Endothelial cell of umbilical vein (primary cell): ENCODE results near the gene NECTIN2. TPM values are rescaled to one million over a fixed set of nuclear protein-coding genes. Genes with fewer than 3 reads are reported as not detected.
A peak's percentile ranks its signal among the peaks of the same experiment; 100 is the strongest.

Experiments used
- BruUV-seq: library from RNA; stranded (reverse); fragments of 400-500 nt; replicated peaks from 2 replicates; lab custom pipeline; 2021; lab: Mats Ljungman, UMichigan
- CTCF ChIA-PET: fragments of 300-600, 350-600 bp; sonication (Branson Sonifier 250); formaldehyde crosslinking; loops from one replicate; lab custom pipeline; 2021; ENCODE audit warnings: antibody characterized with exemption, inconsistent platforms; lab: Charles Lee
- POLR2A ChIA-PET: fragments of 300-600, 350-600 bp; sonication (Branson Sonifier 250); formaldehyde crosslinking; loops from one replicate; lab custom pipeline; 2021; ENCODE audit warnings: antibody characterized with exemption, inconsistent platforms; lab: Charles Lee
- DNase-seq: peaks from one replicate; pipeline ENCODE4 v3.0.0-alpha.2; 2011; ENCODE audit warnings: low read depth, low spot score
- FAIRE-seq: peaks from 2 replicates; lab custom pipeline; 2011; peaks lifted over from hg19 to GRCh38; lab: Jason Lieb, UNC
- H2AFZ ChIP-seq: 2 replicates; pipeline ENCODE4 v1.6.0; 2012; ENCODE audit warnings: low read depth, low read length, control low read depth, inconsistent platforms
- H3K27ac ChIP-seq: 2 replicates; pipeline ENCODE4 v1.5.1; 2011; ENCODE audit warnings: low read depth, mild to moderate bottlenecking, control low read depth, low read length, moderate library complexity; ENCODE audit not compliant: insufficient read depth
- H3K27me3 ChIP-seq, 2 experiments: 2 replicates each; pipeline versions ENCODE4 v1.6.0 to v1.6.1; 2011; ENCODE audit warnings: low read length in 2 of 2, mixed read lengths in 1 of 2; ENCODE audit not compliant: control insufficient read depth in 2 of 2, insufficient read depth in 2 of 2
- H3K36me3 ChIP-seq, 2 experiments: 2 replicates in 1 of 2; 3 replicates in 1 of 2; pipeline ENCODE4 v1.5.1; 2011; ENCODE audit warnings: low read length in 2 of 2, mild to moderate bottlenecking in 1 of 2, moderate library complexity in 1 of 2; ENCODE audit not compliant: control insufficient read depth in 2 of 2, insufficient read depth in 2 of 2; ENCODE audit errors: extremely low read depth in 1 of 2
- H3K4me1 ChIP-seq: 3 replicates; pipeline ENCODE4 v1.5.1; 2011; ENCODE audit warnings: mild to moderate bottlenecking, low read length; ENCODE audit not compliant: control insufficient read depth, insufficient read depth; ENCODE audit errors: extremely low read depth
- H3K4me2 ChIP-seq: 2 replicates; pipeline ENCODE4 v1.6.1; 2011; ENCODE audit warnings: low read length, control low read depth, mixed read lengths; ENCODE audit not compliant: insufficient read depth
- H3K4me3 ChIP-seq, 3 experiments: fragments of 200-600 bp in 1 of 3; sonication (generic), shearing (Covaris generic) in 1 of 3; replicated peaks in 1 of 3; 2 replicates each; pipeline ENCODE4 v1.5.1; 2011 to 2016; ENCODE audit warnings: control low read depth in 3 of 3, low read length in 3 of 3, mild to moderate bottlenecking in 2 of 3, inconsistent platforms in 1 of 3, low read depth in 1 of 3, moderate library complexity in 1 of 3; ENCODE audit not compliant: insufficient read depth in 1 of 3
- H3K79me2 ChIP-seq: 2 replicates; pipeline ENCODE4 v1.6.0; 2012; ENCODE audit warnings: low read length, inconsistent platforms; ENCODE audit not compliant: control insufficient read depth, insufficient read depth
- H3K9ac ChIP-seq: replicated peaks from 2 replicates; pipeline ENCODE3; 2011; ENCODE audit warnings: low read length, control low read depth; ENCODE audit not compliant: insufficient read depth; ENCODE audit errors: extremely low read depth
- H3K9me1 ChIP-seq: replicated peaks from 3 replicates; pipeline ENCODE4 v1.6.0; 2011; ENCODE audit warnings: mild to moderate bottlenecking, low read length; ENCODE audit not compliant: control insufficient read depth, insufficient read depth; ENCODE audit errors: extremely low read depth
- H3K9me3 ChIP-seq: replicated peaks from 2 replicates; pipeline ENCODE4 v1.5.1; 2012; ENCODE audit warnings: low read length, inconsistent platforms; ENCODE audit not compliant: control insufficient read depth, insufficient read depth
- H4K20me1 ChIP-seq: replicated peaks from 2 replicates; pipeline ENCODE3; 2011; ENCODE audit warnings: mild to moderate bottlenecking, low read length; ENCODE audit not compliant: control insufficient read depth, insufficient read depth; ENCODE audit errors: extremely low read depth
- CTCF ChIP-seq, 2 donors: IDR thresholded peaks; 1 replicate in 1 of 2; 2 replicates in 1 of 2; pipeline ENCODE4 v1.5.1; 2011; ENCODE audit warnings: low read length in 2 of 2, mild to moderate bottlenecking in 2 of 2, moderate library complexity in 2 of 2, control low read depth in 1 of 2, inconsistent platforms in 1 of 2, low read depth in 1 of 2; ENCODE audit not compliant: insufficient read depth in 1 of 2; ENCODE audit errors: extremely low read depth in 1 of 2
- EZH2 ChIP-seq: IDR thresholded peaks from 2 replicates; pipeline ENCODE4 v1.6.1; 2012; ENCODE audit warnings: borderline replicate concordance, low read depth, mild to moderate bottlenecking, moderate library complexity, low read length, inconsistent platforms; ENCODE audit not compliant: severe bottlenecking
- FOS ChIP-seq: IDR thresholded peaks from 2 replicates; pipeline ENCODE4 v1.6.1; 2011; ENCODE audit warnings: mild to moderate bottlenecking, low read length, moderate library complexity, borderline replicate concordance; ENCODE audit not compliant: insufficient read depth
- GATA2 ChIP-seq: IDR thresholded peaks from 2 replicates; pipeline ENCODE4 v1.7.0; 2011; ENCODE audit warnings: low read depth, mild to moderate bottlenecking, moderate library complexity, mixed read lengths, low read length; ENCODE audit not compliant: insufficient read length, insufficient read depth
- JUN ChIP-seq: IDR thresholded peaks from 2 replicates; pipeline ENCODE4 v1.6.1; 2011; ENCODE audit warnings: borderline replicate concordance, low read depth; ENCODE audit not compliant: insufficient read length, insufficient read depth
- MYC ChIP-seq: IDR thresholded peaks from one replicate; pipeline ENCODE4 v1.6.1; 2011; ENCODE audit warnings: mild to moderate bottlenecking, low read depth, low read length
- POLR2A ChIP-seq: IDR thresholded peaks from 2 replicates; pipeline ENCODE4 v1.6.1; 2012; ENCODE audit warnings: low read depth, mild to moderate bottlenecking, control low read depth, low read length
- POLR2AphosphoS5 ChIP-seq: IDR thresholded peaks from 2 replicates; pipeline ENCODE4 v1.6.1; 2012; ENCODE audit warnings: low read depth, mild to moderate bottlenecking, control low read depth, low read length, moderate library complexity; ENCODE audit not compliant: insufficient read depth
- dilution Hi-C: fragments of 300-500 bp; cut with MboI; formaldehyde crosslinking; loops from one replicate; pipeline ENCODE4 v1.15.0; 2019; ENCODE audit warnings: low sequenced_read_pairs; ENCODE audit not compliant: extremely low pct_ligation_motif_present
- intact Hi-C: fragments of 100-400 bp; cut with micrococcal nuclease; formaldehyde crosslinking; loops from one replicate; pipeline ENCODE4 v1.10.0; 2022
- polyA plus RNA-seq, 4 experiments: library from polyadenylated mRNA; depleted of rRNA in 3 of 4; stranded (reverse) in 3 of 4; unstranded in 1 of 4; fragments of >200 nt; gene quantifications; 2 replicates each; pipeline versions ENCODE4 v1.2.1 to v1.2.3, GENCODE V29; 2011 to 2012; ENCODE audit warnings: missing spikeins in 1 of 4
- total RNA-seq: library from RNA; stranded (reverse); gene quantifications from 2 replicates; pipeline ENCODE4 v1.2.3, GENCODE V29; 2021
- TF ChIP-seq, protein P1 (sequence below): IDR thresholded peaks from 2 replicates; pipeline ENCODE4 v1.6.1; 2011; ENCODE audit not compliant: insufficient read depth, insufficient read length

Gene NECTIN2
- total and polyA plus RNA-seq, 2 donors (not counting 3 experiments of a cell fraction or from before 2014, with no cell fraction given) = 211 to 238 TPM

- no TSS peak for BruUV-seq
- Histone ChIP-seq H3K27ac (peak overlapping the region; percentile 65), H3K9ac (peak overlapping the region; percentile 16), H3K79me2 (peaks cover 33% of the 10 kb centered on the region), H4K20me1 (no peaks in the 10 kb centered on the region), H3K36me3 (peaks cover 6 to 35% of the 10 kb centered on the region in 2 experiments), H2AFZ (no peak overlapping the region), H3K9me3 (no peaks in the 10 kb centered on the region), H3K4me3 (peak overlapping the region in 2 of 3 experiments; percentile 44 to 61), H3K4me2 (peak overlapping the region; percentile 65), H3K27me3 (no peaks in the 10 kb centered on the region), H3K4me1 (peaks cover 16% of the 10 kb centered on the region), H3K9me1 (no peaks in the 10 kb centered on the region)
- TF ChIP-seq, protein P1, sequence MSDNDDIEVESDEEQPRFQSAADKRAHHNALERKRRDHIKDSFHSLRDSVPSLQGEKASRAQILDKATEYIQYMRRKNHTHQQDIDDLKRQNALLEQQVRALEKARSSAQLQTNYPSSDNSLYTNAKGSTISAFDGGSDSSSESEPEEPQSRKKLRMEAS = no peak
- peak; percentile 97 for TF ChIP-seq POLR2AphosphoS5
- TF ChIP-seq FOS = no peak
- no peak for TF ChIP-seq MYC
- no peak for TF ChIP-seq JUN
- TF ChIP-seq GATA2 = no peak
- TF ChIP-seq POLR2A = peak; percentile 91
- TF ChIP-seq CTCF (IDR thresholded peaks at IDR 0.05; ENCODE audit: extremely low read depth in 1 of 2, insufficient read depth in 1 of 2, low read depth in 1 of 2, low read length in 2 of 2) = no peak
- no peak for TF ChIP-seq EZH2
- DNase-seq (peak; percentile 100), FAIRE-seq (peak; percentile 100)
- POLR2A ChIA-PET = interaction anchor here (0.9 to 1.4 kb wide), 4 partner anchors 9 to 45 kb away, joined by 3 read pairs; partner anchors contain the start of gene NECTIN2
- CTCF ChIA-PET = interaction anchor here (1.3 to 1.6 kb wide), 8 partner anchors 13 to 169 kb away, joined by 3 to 5 read pairs (median 4); no protein-coding TSS in a partner anchor
- intact Hi-C loops = loop anchor here (1.0 to 5.0 kb wide), 6 partner anchors 13 to 172 kb away; partner anchors contain the start of gene CLPTM1
- dilution Hi-C loops = no loop called here
These were observed 44.4 kb downstream of the NECTIN2 start for GRCh38 chr19:44890366-44891015.
